ENCODE measurements around the gene CAVIN1. TPM values are rescaled to one million over a fixed set of nuclear protein-coding genes. Genes with fewer than 3 reads are reported as not detected.

Gene CAVIN1
- total and polyA plus RNA-seq, 2 donors (not counting 3 experiments of a cell fraction or from before 2014, with no cell fraction given) = 303 to 663 TPM

GRCh38 chr17:42459801-42460281 lies 36.8 kb upstream of the CAVIN1 start:
- H3K79me2 ChIP-seq (ENCODE audit: control insufficient read depth, insufficient read depth, low read length) = peaks cover 8% of the 10 kb centered on the region
- peak overlapping the region; percentile 92 for H3K4me2 ChIP-seq (ENCODE audit: insufficient read depth, low read length)
- H3K4me1 ChIP-seq (ENCODE audit: control insufficient read depth, extremely low read depth, insufficient read depth, low read length) = peaks cover 37% of the 10 kb centered on the region
- H3K9me1 ChIP-seq (replicated peaks; ENCODE audit: control insufficient read depth, extremely low read depth, insufficient read depth, low read length) = no peaks in the 10 kb centered on the region
- intact Hi-C loops (cut with micrococcal nuclease) (loop anchor here (2.0 to 5.0 kb wide), 2 partner anchors 17 to 53 kb away; no protein-coding TSS in a partner anchor), dilution Hi-C loops (cut with MboI; ENCODE audit: extremely low pct_ligation_motif_present, low sequenced_read_pairs) (no loop called here)
- H3K9ac ChIP-seq (replicated peaks; ENCODE audit: extremely low read depth, insufficient read depth, low read length) = no peak overlapping the region
- ChIA-PET POLR2A (no interaction called here), CTCF (interaction anchor here (1.0 to 1.6 kb wide), 14 partner anchors 9 to 280 kb away, joined by 3 to 9 read pairs (median 4); partner anchors contain the start of gene CAVIN1)
- no TSS peak for BruUV-seq (replicated peaks)
- H3K27me3 ChIP-seq (ENCODE audit: control insufficient read depth in 2 of 2, insufficient read depth in 2 of 2, low read length in 2 of 2) = no peaks in the 10 kb centered on the region
- no peak for TF ChIP-seq MYC (IDR thresholded peaks at IDR 0.05; ENCODE audit: low read depth, low read length)
- TF ChIP-seq EZH2 (IDR thresholded peaks at IDR 0.05; ENCODE audit: borderline replicate concordance, low read depth, low read length, severe bottlenecking) = no peak
- no peak for TF ChIP-seq JUN (IDR thresholded peaks at IDR 0.05; ENCODE audit: borderline replicate concordance, insufficient read depth, insufficient read length, low read depth)
- no peak for TF ChIP-seq POLR2A (IDR thresholded peaks at IDR 0.05; ENCODE audit: low read depth, low read length)
- no peak for TF ChIP-seq GATA2 (IDR thresholded peaks at IDR 0.05; ENCODE audit: insufficient read depth, insufficient read length, low read depth, low read length)
- TF ChIP-seq CTCF (IDR thresholded peaks at IDR 0.05; ENCODE audit: extremely low read depth in 1 of 2, insufficient read depth in 1 of 2, low read depth in 1 of 2, low read length in 2 of 2) = no peak
- H3K27ac ChIP-seq (ENCODE audit: insufficient read depth, low read depth, low read length) = no peak overlapping the region
- H3K9me3 ChIP-seq (replicated peaks; ENCODE audit: control insufficient read depth, insufficient read depth, low read length) = no peaks in the 10 kb centered on the region
- H4K20me1 ChIP-seq (replicated peaks; ENCODE audit: control insufficient read depth, extremely low read depth, insufficient read depth, low read length) = peaks cover 2% of the 10 kb centered on the region
- FAIRE-seq (peak; percentile 85), DNase-seq (ENCODE audit: low read depth, low spot score) (peak; percentile 77)
- H3K4me3 ChIP-seq (replicated peaks in 1 of 3; ENCODE audit: insufficient read depth in 1 of 3, low read depth in 1 of 3, low read length in 3 of 3) = peak overlapping the region in 2 of 3 experiments; percentile 67 to 80
- H2AFZ ChIP-seq (ENCODE audit: low read depth, low read length) = no peak overlapping the region
- peaks cover 0 to 2% of the 10 kb centered on the region in 2 experiments for H3K36me3 ChIP-seq (ENCODE audit: control insufficient read depth in 2 of 2, extremely low read depth in 1 of 2, insufficient read depth in 2 of 2, low read length in 2 of 2)

Measured in endothelial cell of umbilical vein (primary cell).